MV-4-11 (cell line): Measurements from ENCODE around the gene ARHGAP15.

Experiments
- DNase-seq: peaks from one replicate; lab custom pipeline; 2025; lab: John Stamatoyannopoulos, UW

Gene ARHGAP15

DNA sequence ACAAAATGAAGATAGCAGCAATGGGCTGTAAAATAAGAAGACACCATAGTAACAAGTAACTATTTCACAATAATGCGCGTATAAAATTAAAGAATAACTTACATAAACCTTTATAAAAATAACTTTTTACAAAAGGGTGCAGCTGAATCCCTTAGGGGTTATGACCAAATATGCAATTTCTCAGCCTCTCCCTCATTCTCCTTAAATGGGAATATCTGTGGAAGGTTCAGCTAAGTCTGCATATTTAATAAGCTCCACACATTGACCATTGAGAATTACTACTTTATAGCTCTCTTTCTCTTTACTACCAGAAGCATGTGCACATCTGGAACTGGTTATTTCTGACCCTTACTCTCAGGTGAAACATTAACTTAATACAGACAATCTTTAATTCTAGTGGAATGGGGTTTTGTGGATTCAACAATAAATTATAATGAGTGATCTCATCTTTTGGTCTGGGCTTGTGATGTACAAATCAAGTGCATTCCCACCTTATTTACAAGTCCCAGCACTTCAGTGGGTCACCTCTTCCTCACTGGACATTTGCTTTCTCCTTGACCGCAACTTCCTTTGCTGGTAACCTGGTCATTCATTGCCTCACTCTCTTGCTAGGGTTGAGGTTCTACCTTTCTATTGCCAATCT, 15.7 kb downstream of the ARHGAP15 start:
- no peak for DNase-seq

- no peak for DNase-seq
Observed at GRCh38 chr2:143146366-143146765, 17.1 kb downstream of the ARHGAP15 start.

DNA sequence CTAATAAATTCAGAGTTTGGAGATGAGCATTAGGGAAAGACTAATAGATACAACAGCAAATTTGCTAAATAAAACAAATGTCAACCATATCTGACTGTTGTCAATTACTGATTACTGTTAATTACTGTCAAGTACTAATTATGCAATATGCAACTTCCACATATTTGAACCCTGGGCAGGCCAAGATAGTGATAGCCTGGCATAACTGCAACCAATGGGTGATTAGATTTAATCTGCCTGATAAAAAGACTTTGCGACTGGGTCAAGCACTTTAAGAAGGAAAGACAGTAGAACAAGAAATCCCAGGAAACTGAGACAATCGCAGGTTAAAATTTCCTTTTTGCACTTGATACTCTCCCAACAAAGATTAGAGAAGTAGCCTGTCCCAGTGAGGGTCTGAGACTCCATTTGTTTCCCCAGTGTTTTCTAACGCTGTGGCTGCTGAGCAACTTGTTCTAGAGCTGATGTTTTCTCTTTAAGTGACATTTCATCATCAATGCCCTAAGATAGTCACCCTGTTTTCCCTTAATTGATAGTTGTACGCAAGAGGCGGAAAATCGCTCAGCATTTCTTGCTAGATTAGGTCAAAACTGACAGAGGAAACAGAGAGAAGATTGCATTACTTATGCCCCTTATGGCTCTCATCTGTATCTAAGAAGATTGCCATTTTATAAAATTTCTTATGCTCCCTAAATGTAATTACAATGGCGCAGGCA, 17.8 kb downstream of the ARHGAP15 start:
- DNase-seq: peak; percentile 64

GRCh38 chr2:143148011-143148410, 18.8 kb downstream of the ARHGAP15 start:
- no peak for DNase-seq

GRCh38 chr2:143148757-143149156, 19.5 kb downstream of the ARHGAP15 start:
- no peak for DNase-seq

DNA sequence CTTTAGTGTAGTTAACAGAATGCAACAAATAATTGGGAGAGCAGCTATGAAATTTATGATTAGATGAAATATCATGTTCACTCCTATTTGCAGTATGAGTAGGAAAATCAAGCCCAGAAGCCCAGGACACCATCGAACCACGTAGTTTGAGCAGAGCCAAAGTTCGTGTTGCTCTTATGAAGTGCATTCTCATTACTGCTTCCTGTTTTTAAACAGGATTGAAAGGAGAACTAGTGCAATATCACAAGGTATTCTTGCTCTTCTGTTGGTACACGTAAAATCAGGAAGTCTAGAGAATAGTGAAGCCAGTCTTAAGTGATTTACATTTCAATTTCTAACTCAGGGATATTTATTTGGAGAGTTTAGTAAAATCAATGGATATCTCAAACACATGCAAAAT, 21.1 kb downstream of the ARHGAP15 start:
- peak; percentile 88 for DNase-seq

GRCh38 chr2:143151111-143151752, 22.0 kb downstream of the ARHGAP15 start:
- DNase-seq: no peak

DNA sequence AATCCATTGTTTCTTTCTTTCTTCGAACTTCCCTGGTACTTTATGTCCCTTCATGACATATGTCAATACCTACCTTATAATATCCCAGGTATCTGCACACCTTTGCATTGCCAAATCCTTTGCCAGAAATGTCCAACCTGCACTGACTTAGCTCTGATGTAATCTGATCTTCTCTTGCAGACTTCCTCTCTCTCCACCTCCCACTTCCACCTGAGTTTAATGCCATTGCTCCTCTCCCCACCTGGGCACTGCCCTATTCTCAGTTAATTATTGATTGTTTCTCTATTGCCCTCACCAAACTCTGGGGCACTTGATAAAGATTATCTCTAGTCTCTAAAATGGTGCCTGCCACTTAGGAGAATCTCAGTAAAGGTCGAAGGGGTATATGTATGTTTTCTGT, 23.0 kb downstream of the ARHGAP15 start:
- no peak for DNase-seq

- peak; percentile 13 for DNase-seq
Observed at GRCh38 chr2:143152637-143153036, 23.4 kb downstream of the ARHGAP15 start.

DNA sequence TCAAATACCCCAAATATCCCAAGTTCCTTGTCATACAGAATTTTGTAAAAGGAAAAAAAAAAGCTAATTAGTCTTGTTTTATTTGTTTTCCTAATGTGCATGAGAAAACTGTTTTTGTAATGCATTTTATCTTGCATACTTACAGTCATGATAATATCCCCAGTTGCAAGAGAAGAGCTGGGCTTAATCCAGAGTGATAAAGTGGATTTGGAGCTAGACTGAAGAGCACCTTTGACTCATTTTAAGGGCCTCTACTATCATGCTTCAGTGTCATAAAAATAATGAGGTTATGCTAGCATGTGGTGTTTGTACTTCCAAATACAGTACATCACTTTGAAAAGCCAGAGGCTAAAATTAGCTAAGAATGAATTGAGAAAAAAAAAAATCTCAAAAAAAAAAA, 26.4 kb downstream of the ARHGAP15 start:
- no peak for DNase-seq

- DNase-seq: no peak
Observed at GRCh38 chr2:143157001-143157400, 27.8 kb downstream of the ARHGAP15 start.

DNA sequence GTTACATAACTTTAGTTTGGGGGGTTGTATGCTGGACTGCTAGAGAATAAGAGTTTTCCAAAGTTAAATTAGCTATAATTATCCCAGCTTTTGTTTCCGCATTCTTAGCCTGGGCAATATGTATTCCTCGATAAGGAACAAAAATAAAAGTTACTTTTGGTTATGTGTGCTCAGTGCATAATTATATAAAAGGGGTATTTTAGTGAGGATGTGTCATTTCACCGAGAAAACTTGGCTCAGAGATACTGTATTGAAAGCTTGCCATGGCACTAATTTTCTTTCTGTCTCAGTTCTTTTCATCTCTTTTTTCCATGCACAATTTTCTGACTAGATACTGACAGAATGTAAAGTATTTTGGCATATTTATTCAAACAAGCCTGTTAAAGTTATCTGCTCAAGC, 28.2 kb downstream of the ARHGAP15 start:
- DNase-seq: no peak

DNA sequence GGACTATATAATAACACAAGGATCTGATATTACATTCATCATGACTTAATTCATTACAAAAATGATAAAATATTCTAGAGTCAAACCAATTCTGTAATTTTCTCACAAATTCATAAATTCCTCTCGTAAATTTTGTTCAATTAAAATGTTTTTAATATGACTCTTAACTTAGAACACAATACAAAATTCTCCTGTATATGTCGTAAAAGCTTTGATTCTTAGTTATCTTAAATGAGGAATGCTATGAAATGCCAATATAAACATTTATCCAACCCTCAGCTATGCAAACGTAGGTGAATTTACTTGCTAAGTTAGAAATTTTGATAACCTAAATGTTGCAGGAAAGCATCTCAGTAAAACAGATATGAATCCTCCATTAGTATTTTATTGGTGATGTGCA, 28.9 kb downstream of the ARHGAP15 start:
- DNase-seq: no peak

- no peak for DNase-seq
Observed at GRCh38 chr2:143158551-143159485, 29.6 kb downstream of the ARHGAP15 start.

DNA sequence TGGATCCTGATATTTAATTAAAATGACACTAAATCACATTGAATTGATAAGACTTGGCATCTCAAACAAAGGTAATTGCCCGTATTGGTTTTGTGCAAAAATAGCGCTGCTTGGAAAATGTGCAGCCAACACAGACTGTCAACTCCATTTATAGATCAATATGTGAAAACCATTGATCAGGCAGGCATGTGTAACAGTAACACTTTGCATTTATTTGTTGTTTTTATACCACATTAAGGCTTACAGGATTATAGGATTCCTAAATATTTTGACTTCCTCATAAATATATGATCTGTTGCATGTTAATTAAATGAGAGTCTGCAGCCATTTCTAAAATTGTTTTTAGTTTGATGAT, 30.2 kb downstream of the ARHGAP15 start:
- no peak for DNase-seq

- no peak for DNase-seq
Observed at GRCh38 chr2:143160732-143161707, 31.8 kb downstream of the ARHGAP15 start.

DNA sequence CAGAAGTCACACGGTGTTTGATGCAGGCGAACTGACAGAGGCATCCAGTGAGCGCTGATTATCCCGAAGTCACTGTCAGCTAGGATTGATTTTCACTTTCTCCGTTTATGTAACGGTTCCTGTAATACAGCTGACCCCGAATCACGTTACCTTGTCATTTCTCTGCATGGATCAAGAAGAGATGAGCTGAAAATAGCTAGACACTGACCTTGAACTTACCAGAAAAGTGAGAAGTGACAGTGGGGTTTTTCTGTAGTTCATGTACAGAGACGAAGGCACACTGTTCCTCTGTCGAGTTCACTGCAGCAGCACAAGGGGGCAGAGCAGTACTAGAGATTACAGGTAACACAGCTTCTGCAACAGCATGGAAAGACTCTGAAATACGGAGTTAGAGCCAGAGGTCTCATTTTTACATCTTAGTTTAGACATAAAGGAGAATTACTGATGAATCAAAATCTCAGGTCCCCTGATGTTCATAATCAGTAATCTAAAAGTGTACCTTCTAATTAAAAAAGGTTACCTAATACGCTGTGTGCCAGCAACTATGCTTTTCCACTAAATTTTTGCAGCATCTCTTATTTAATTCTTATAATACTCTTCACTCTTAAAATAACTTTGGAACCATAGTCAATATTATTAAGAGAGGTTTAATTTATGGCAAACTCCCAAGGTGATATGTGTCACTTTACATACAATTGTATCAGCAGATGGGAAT, 33.1 kb downstream of the ARHGAP15 start:
- DNase-seq: no peak

GRCh38 chr2:143162997-143163396, 33.8 kb downstream of the ARHGAP15 start:
- DNase-seq: no peak

GRCh38 chr2:143163499-143163898, 34.3 kb downstream of the ARHGAP15 start:
- DNase-seq: no peak

- no peak for DNase-seq
Observed at GRCh38 chr2:143165291-143165690, 36.1 kb downstream of the ARHGAP15 start.
